ENCODE data around the gene NUCKS1. TPM values are rescaled to one million over a fixed set of nuclear protein-coding genes. Genes with fewer than 3 reads are reported as not detected.

The NUCKS1 gene
- total RNA-seq, 1 donor from 2014 or later = 244 TPM

GRCh38 chr1:205668951-205669340 is 81.0 kb downstream of the NUCKS1 start:
- DNase-seq = no peak

GRCh38 chr1:205667909-205668643 is 81.9 kb downstream of the NUCKS1 start:
- DNase-seq = no peak

- DNase-seq = no peak
Observed at GRCh38 chr1:205666372-205667166, 83.4 kb downstream of the NUCKS1 start.

GRCh38 chr1:205665201-205666045 is 84.6 kb downstream of the NUCKS1 start:
- no peak for DNase-seq

GRCh38 chr1:205664399-205665017 is 85.5 kb downstream of the NUCKS1 start:
- no peak for DNase-seq

GRCh38 chr1:205663286-205663936 is 86.6 kb downstream of the NUCKS1 start:
- no peak for DNase-seq

Small RNA genes lying within 50 kb of the gene (small RNA-seq; reads per million reads assigned to genes)
- gene RF00017 (ENCODE audit: low replicate concordance) (not detected), gene RF00139 (ENCODE audit: low replicate concordance) (not detected)

Other genes with a start within 250 kb of the NUCKS1 start
- gene CDK18, start 245.5 kb downstream of the NUCKS1 start, total RNA-seq = 4.2 TPM
- 19.3 TPM for gene ELK4, start 118.2 kb downstream of the NUCKS1 start, total RNA-seq
- 2.7 TPM for gene SLC45A3, start 69.7 kb downstream of the NUCKS1 start, total RNA-seq
- gene RAB29, start 25.3 kb upstream of the NUCKS1 start, total RNA-seq = 3.8 TPM
- gene SLC41A1, start 63.0 kb upstream of the NUCKS1 start, total RNA-seq = 7.6 TPM
- 0.39 TPM for gene PM20D1, start 100.0 kb upstream of the NUCKS1 start, total RNA-seq
- gene SLC26A9, start 193.3 kb upstream of the NUCKS1 start, total RNA-seq = 0.20 TPM